HG03064 (cell line): ENCODE results near the gene LAMC3.
"Not testable (repeated sequence)": the region's sequence is repeated elsewhere in the genome, so short reads cannot be mapped to it uniquely, and the experiment has no call there.

Source experiments
- ATAC-seq: cut with Tn5 transposase; IDR thresholded peaks from one replicate; pipeline ENCODE4 v1.9.1; 2021; ENCODE audit warnings: low read depth; ENCODE audit not compliant: unreplicated experiment

LAMC3 gene

DNA sequence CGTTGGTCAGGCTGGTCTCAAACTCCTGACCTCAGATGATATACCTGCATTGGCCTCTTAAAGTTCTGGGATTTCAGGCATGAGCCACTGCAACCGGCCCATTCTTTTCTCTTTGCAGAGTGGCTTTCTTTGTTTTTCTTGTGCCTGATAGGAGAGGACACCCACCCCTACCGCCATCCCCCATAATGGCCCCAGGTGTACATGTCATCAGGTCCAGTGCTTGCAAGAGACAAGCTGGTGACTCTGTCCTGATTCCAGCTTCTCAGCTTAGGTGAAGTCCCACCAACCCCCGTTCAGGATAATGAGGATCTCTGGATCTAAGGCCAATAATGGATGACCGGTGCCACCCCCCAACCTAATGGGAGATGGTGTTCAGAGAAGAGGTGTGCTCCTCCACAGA lies 85.0 kb downstream of the LAMC3 start:
- ATAC-seq = no peak

DNA sequence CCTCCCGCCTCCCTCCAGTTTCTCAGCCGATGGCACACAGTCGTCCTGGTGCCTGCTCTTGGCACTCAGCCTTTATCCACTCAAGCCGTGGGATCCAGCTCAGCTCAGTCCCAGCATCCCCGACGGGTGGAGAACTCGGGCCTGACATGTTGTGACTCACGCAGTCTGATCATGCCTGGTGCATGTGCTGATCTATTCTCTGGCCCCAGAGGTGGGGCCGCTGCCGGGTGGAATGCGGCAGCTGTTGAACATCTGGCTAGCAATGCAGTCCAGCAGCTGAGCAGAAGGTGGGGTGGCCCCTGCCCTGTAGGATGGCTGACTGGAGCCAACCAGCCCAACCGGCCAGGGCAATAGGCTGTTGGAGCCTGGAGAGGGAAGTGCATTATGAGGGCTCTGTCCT lies 85.6 kb downstream of the LAMC3 start:
- ATAC-seq = no peak

DNA sequence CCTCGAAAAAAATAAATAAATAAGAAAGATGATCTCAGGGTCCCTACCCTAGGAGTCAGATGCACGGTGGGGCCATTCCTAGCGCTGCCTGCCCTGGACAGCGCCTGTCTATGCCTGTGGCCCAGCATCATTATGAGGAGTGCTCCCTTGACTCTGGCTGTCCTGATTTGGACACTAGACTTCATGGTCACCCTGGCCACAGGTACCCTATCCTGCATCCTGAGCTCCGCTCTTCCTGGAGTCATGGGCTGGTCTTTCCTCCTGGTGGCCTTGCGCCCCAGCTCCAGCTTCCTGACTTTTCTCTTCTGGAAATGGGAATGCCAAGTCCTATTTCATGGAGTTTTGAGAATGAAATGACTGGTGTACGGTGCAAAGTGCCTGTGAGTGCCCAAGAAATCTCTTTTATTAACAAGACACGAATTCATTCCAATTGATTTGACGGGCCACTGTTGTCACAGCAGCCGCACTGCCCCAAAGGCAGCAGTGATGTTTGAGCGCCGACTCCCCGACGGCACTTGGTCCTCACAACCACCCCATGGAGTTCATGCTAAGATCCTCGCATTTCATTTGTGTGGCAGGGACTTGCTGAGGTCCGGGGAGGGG lies 86.8 kb downstream of the LAMC3 start:
- ATAC-seq = no peak

DNA sequence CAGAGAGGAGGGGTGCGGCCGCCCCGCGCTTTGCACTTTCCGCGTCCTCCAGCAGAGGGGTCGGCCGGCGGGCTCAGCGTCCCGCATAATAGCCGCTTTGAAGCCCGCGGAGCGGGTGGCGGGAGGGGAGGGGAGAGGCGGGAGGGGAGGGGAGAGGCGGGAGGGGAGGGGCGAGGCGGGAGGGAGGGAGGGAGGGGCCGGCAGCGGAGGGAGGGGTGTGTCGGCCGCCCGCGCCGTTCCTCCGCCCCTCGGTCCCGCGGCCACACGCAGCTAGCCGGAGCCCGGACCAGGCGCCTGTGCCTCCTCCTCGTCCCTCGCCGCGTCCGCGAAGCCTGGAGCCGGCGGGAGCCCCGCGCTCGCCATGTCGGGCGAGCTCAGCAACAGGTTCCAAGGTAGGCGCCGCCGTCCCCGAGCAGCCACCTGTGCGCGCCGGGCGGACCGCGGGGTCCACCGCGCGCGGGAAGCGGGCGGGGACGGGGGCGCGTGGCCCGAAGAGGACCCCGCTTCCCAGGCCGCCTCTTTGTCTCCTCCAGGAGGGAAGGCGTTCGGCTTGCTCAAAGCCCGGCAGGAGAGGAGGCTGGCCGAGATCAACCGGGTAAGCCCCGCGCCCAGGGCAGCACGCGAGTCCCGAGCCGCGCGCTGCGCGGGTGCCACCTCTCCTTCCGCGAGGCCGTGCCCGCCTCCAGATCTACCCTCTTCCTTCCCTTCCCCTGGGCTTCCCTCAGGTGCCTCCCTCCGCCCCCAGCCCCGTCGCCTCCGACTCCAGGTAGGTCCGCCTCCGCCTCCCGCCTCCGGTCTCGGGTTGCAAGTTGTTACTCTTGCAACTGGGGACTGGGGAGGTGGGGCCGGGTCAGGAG lies 87.5 kb downstream of the LAMC3 start, which contains the start of gene AIF1L:
AIF1L (plus strand) TSS at position 263 of the 857 bp plus-strand sequence; CDS start at position 362, 99 bp downstream.
- no peak for ATAC-seq

DNA sequence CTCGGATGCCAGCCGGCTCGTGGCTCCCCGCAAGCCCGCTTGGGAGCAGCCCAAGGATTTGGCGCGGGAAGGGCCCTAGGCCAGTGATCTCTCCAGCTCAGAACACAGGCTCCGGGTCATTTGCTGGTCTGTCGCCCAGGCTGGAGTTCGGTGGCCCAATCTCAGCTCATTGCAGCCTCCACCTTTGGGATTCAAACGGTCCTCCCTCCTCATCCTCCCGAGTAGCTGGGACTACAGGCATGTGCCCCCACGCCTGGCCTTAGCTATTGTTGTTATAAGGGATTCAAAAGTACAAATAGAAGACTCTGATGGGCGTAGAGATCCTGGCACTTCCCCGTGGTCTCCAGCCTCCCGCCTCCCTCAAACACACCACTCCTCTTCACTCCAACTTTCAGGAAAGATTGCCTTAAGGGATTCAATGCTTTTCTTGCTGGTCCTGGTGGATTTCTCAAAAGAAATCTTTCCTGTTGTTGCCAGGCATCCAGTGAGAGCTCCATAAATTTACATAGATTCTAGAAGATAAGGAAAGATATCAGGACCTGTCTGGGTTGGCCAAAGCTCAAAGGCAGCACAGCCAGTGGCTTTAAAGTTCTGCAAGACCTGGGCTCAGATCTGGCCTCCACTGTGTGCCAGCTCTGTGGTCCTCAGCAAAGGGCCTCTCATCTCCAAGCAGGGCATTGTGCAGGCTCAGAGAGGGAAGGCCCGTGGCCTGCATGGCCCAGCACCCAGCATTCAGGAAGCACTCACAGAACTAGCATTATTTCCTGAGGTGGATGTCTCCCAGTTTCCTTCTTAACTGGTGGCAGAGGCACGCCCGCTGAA lies 88.4 kb downstream of the LAMC3 start:
- no peak for ATAC-seq

DNA sequence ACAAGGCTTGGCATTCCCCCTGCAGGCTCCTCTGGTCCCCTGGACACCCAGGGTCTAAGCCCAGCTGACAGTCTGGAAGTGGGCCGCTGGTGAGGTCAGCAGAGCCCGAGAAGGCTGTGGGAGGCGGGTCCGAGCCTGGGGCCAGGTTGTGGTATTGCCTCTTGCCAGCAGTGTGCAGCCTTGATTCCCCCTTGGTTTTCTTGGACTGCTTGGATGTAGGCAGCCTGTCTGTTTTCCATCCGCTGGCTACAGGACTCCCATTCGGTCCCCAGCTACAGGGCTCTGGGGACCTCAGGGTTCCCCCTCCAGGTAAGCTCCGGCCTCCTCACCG lies 88.9 kb downstream of the LAMC3 start:
- ATAC-seq = no peak

DNA sequence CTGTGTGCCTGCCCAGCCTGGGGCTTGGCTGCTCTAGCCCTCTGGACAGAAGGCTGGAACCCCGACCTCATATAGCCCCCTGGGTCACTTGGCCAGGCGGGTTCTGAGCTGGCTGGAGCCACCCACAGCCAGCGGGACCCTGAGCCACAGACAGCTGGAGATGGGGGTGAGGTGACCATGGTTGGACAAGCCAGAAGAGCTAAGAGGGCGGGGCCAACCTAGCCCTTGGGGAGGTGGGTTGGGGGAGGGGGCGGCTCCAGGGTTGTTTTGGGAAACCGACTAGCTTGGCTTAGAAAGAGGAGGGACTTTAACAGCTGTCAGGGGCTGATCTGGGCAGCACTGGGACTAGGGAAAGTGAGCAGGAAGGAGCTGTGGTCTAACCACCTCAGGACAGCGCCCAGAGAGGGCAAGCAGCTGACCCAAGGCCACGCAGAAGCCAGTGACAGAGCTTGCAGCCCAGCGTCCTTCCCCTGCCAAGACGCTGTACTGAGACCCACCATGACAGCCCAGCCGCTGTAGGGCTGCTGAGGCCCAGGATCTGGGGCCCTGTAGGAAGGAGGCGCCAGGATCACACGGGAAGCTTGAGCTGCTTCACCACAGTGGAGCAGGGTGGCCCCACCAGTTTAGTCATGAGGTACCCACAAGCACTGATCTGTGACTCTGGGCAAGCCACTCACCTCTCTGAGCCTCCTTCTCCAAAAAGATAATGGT lies 89.6 kb downstream of the LAMC3 start:
- ATAC-seq = no peak

DNA sequence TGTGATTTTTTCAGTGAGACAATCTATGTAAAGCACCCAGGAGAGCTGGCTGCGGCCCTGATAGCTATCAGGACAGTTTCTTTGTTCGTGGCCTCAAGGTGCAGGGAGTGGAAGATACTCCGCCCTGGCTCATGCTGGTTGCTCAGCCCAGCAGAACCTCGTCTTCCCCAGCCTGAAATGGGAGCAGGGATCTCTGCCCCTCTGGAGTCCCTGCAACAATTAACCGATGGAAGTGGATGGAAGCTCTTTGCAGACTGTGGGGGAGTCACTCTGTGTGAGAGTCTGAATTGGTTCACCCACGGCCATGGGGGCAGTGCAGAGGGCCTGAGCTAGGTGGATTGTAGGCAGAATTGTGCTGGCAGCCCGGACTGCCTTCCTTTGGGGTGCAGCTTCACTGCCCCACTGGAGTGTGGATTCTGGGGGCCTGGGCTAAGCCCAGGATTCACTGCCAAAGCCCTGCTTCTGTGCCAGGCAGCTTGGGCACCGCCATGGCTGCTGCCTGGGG lies 90.2 kb downstream of the LAMC3 start:
- no peak for ATAC-seq

DNA sequence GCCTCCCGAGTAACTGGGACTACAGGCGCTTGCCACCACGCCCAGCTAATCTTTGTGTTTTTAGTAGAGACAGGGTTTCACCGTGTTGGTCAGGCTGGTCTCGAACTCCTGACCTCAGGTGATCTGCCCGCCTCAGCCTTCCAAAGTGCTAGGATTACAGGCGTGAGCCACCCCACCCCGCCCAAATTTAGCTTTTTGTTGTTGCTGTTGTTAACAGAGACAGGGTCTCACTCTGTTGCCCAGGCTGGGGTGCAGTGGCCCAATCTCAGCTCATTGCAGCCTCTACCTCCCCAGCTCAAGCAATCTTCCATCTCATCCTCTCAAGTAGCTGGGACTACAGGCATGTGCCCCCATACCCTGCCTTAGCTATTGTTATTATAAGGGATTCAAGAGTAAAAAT lies 90.9 kb downstream of the LAMC3 start:
- not testable (repeated sequence) for ATAC-seq

DNA sequence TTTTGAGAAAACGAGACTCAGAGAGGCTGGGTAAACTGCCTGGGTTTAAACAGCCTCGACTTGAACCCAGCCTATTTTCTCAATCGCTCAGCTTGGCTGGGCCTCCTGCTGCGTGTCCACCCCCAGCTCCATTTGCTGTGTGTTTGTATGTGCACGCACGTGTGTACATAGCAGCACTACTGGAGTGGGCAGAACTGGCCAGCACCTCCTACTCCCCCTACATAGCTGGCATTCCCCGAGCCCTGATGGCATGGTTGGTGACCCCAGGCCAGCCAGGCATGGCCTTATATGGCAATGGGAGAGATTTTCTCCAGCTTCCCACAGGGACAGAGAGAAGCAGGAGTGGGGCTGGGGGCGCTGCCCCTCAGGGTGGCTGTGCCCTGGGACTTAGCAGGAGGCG lies 91.5 kb downstream of the LAMC3 start:
- no peak for ATAC-seq

DNA sequence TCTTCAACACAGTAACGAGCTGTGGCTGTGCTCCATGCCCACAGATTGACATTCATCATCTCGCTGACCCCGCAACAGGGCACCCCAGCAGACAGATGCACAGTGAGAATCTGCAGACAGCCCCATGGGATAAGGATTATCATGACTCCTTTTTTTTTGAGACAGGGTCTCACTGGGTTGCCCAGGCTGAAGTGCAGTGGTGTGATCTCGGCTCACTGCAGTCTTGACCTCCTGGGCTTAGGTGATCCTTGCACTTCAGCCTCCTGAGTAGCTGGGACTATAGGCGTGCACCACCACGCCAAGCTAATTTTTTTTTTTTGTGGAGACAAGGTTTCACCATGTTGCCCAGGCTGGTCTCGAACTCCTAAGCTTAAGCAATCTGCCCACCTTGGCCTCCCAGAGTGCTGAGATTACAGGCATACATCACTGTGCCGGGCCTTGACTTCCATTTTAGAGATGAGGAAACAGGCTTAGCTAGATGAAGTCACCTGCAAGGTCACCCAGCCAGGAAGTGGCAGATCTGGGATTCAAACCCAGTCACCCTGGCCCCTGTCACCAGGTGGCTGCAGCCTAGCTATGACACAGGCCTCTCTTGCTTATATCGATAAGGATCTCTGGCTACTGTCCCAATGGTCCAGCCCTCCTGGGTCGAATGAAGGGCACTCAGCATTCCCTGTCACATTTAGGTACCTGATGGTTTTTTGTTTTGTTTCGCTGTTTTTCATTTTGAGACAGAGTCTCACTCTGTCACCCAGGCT lies 92.4 kb downstream of the LAMC3 start:
- ATAC-seq = no peak

DNA sequence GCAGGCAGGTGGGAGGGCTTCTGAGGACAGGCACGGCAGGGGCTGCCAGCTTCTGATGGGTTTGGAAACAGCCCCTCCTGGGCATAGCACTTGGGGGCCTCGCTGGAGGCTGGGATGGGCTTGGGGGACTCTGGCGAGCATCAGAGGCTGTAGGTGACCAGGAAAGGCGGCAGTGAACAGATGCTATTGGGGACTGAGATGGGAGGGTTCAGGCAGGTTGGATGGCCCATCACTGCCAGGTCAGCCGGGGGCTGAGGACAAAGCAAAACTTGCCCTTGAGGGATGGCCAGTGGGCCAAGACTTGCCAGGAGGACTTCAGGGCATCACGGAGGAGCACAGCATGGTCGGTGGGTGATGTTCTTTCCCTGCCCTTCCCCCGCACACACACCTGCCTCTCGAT lies 94.0 kb downstream of the LAMC3 start:
- no peak for ATAC-seq

DNA sequence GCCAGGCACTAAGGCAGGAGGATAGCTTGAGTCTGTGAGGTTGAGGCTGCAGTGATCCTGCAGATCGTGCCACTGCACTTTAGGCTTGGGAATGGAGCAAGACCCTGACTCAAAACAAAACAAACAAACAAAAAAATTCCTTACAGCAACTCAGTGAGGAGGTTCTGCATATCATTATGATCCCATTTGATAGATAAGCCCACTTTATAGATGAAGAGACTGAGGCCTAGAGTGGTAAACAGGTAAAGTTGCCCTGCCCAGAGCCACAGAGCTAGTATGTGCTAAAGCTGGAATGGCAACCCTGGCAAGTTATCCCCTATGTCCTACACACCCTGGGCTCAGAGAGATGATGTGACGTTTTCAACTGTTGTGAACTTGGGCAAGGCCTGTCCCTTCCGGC lies 94.6 kb downstream of the LAMC3 start:
- no peak for ATAC-seq

DNA sequence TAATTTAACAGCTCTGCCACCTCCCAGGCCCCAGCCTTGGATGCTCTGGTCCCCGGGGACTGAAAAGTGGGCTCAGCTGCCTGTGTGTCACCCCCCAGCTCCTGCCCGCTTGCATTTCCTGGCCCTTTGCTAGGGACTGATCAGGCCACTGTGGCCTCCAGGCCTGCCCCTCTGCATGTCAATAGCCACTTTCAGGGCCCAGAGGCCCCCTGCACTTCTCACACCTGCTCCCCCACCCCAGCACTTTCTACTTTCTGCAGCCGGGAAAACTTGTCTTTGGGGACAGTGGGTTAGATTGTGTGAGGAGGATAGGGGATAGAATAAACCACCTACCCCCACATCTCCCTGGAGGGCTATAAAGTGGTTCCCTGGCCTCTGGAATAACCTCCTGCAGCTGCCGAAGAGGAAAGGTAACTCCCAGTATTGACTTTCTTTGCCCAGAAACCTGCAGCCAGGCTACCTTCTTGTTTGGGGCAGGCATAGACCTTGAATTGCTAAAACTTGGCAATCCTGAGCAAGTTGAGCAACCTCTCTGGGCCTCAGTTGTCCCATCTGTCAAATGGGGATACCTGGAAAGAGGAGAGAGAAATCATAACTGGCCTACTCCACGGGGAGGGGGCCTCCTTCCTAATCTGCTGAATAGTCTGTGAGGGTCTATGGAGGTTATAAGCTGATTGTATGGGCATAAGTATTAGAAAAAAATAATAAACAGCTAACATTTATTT lies 95.2 kb downstream of the LAMC3 start:
- no peak for ATAC-seq

DNA sequence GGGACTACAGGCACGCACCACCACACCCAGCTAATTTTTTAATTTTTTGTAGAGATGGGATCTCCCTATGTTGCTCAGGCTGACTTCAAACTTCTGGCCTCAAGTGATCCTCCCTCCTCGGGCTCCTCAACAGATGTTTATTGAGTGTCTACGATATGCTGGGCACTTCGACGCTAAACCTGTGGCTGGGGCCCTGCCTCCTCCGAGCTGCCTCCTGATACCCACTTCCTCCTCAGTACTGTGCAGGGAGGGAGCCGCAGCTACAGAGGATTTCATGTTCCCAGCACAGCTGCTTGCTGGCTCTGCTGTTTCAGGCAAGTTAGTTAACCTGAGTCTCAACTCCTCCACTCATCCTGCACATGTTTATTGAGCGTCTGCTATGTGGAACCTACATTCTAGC lies 97.0 kb downstream of the LAMC3 start:
- no peak for ATAC-seq

DNA sequence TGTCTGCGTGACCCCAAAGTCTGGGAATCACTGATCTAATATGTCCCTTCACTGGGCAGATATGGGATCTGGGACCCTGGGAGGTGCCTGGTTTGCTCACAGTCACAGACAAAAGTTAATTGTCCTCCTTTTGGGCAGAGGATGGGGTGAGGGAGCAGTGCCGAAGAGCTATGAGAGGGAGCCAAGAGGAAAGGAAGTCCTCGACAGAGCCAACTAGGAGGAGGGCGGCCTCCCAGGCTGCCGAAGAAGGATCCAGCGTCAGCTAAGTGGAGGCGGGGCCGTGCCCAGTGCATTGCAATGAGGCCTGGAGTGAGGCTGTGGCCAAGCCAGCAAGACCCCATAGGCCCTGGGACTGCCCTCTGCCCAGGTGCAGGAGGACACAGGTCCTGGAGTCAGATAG lies 98.8 kb downstream of the LAMC3 start:
- ATAC-seq = no peak

DNA sequence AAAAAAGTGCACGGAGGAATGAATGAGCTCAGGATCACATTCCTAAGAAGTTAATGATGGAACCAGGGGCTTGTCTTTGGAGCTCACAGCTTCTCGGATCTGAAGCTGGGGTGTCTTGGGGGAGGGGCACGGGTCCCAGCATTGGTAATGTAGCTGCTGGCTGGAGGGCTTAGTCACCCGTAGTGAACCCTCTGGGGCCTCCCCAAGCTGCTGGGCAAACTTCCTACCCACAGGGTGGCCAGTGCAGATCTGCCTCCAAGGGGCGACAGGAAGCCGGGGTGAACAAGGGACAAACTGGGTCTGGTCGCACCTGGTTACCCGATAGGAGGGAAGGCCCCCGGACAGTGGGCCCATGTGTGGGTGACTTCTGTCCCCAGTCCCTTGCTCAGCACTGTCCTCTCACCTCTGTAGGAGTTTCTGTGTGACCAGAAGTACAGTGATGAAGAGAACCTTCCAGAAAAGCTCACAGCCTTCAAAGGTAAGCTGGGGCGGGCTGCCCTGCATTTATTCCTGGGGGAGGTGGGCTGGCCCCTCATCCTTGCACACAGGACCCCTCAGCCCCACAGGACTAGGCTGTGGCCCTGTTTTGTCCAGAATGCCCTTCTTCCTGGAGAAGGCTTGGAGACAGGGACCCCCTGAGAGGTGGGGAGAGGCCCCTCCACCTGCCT lies 102.3 kb downstream of the LAMC3 start:
- no peak for ATAC-seq

DNA sequence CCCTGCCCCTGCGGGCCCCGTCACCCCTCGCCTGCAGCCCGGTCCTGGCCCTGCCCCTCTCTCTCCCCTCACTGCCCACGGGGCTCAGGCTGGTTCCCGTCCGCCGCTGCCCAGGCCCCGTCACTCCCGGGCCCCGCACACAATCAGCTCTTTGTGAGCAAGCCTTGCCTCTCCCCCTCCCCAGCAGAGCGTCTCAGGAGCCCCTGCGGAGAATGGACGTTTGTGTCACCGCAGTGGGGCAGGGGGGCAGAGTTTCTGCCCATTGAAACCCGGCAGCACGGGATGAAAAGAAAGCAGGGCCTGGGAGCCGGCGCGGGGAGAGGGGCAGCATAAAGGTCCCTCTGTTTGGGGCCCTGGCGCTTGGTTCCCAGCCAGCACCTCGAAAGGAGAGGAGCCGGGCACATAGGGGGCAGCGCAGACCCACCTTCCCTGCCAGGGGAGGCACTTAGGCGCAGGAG lies 102.9 kb downstream of the LAMC3 start:
- no peak for ATAC-seq
